ENCODE measurements around the gene CHAD. TPM values are rescaled to one million over a fixed set of nuclear protein-coding genes. Genes with fewer than 3 reads are reported as not detected.

Gene CHAD
- total and polyA plus RNA-seq, 2 of the 13 experiments (the other 11 are each of a cell fraction or from before 2014, with no cell fraction given) = 1.4 TPM; not detected in 1

- TF ChIP-seq ZBTB40 (IDR thresholded peaks at IDR 0.05) = no peak
- TF ChIP-seq ZBTB40 (CRISPR knock-in tag; IDR thresholded peaks at IDR 0.05) = 0 out of 2 replicates have a peak, but pooled peaks have one; percentile 54
- TF ChIP-seq ZBTB8A (CRISPR knock-in tag; IDR thresholded peaks at IDR 0.05; ENCODE audit: borderline replicate concordance, low read depth) = no peak
- 0 out of 2 replicates have a peak, but pooled peaks have one; percentile 28 for TF ChIP-seq NFYB (CRISPR knock-in tag; IDR thresholded peaks at IDR 0.05)
- peak; percentile 78; the same call in 1 of the 2 replicates for TF ChIP-seq TFAP4 (IDR thresholded peaks at IDR 0.05; ENCODE audit: borderline replicate concordance, low read depth)
- peak; percentile 59; the same call in 1 of the 2 replicates for TF ChIP-seq ELF3 (CRISPR knock-in tag; IDR thresholded peaks at IDR 0.05)
- TF ChIP-seq FLYWCH1 (CRISPR knock-in tag; IDR thresholded peaks at IDR 0.05) = no peak
- TF ChIP-seq ZNF747 (CRISPR knock-in tag; IDR thresholded peaks at IDR 0.05; ENCODE audit: borderline replicate concordance) = peak; percentile 74; the same call in 1 of the 2 replicates
- peak; percentile 76 for TF ChIP-seq ZBTB42 (CRISPR knock-in tag; IDR thresholded peaks at IDR 0.05)
- TF ChIP-seq RFX3 (CRISPR knock-in tag; IDR thresholded peaks at IDR 0.05) = no peak
- TF ChIP-seq TEF (CRISPR knock-in tag; IDR thresholded peaks at IDR 0.05) = peak; percentile 94
- TF ChIP-seq MED1 (CRISPR knock-in tag; IDR thresholded peaks at IDR 0.05) = peak; percentile 60; the same call in 1 of the 2 replicates
- peak; percentile 97; the same call in 1 of the 2 replicates for TF ChIP-seq XBP1 (CRISPR knock-in tag; IDR thresholded peaks at IDR 0.05)
- peak; percentile 45; the same call in 1 of the 2 replicates for TF ChIP-seq HDAC2 (CRISPR knock-in tag; IDR thresholded peaks at IDR 0.05)
- peak; percentile 20 to 21; a peak in 1 of 4 replicates for TF ChIP-seq HMGXB4 (CRISPR knock-in tag; IDR thresholded peaks at IDR 0.05; ENCODE audit: borderline replicate concordance in 1 of 2, low read depth in 1 of 2)
- peak; percentile 60 for TF ChIP-seq SPEN (CRISPR knock-in tag; IDR thresholded peaks at IDR 0.05; ENCODE audit: low read depth)
These were observed 8.1 kb upstream of the CHAD start (continued) for GRCh38 chr17:50476545-50477315.
